ENCODE measurements around the gene CA5A. TPM values are rescaled to one million over a fixed set of nuclear protein-coding genes. Genes with fewer than 3 reads are reported as not detected.

CA5A gene
- total and polyA plus RNA-seq, 2 of the 13 experiments (the other 11 are each of a cell fraction or from before 2014, with no cell fraction given), result 66.8 to 106 TPM

DNA sequence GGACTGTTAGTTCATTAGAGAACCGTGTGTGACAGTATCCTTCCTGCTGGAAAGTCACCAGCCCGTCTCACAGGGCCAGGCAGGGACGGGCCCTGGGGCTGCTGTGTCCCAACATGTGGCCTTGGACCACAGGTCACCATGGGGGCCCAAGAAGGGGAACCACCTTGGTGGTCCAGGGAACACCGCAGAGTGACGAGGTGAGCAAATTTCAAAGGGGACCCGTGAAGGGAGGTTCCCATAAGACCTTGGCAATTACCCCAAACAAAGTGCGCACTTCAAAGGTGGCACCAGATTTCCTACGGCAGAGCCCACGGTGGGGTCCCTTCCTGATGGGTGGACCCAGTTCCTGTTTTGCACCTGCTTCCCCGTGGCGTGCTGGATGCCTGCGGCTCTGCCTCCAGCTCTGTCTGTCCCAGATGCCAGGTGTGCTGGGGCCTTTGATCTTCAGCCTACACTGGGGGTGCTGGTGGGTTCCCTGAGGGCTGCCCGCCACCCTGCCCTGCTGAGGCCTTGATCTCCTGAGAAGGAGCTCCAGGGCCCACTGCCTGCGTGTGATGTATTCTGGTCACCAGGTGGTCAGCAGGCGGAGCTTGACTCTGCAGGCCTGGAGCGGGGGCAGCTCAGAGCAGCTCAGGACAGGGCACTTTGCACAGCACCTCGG is 94.0 kb downstream of the CA5A start (continued):
- TF ChIP-seq AFF4 (CRISPR knock-in tag; IDR thresholded peaks at IDR 0.05) (no peak), ZSCAN9 (CRISPR knock-in tag; IDR thresholded peaks at IDR 0.05; ENCODE audit: borderline replicate concordance) (no peak), SIX4 (CRISPR knock-in tag; IDR thresholded peaks at IDR 0.05) (0 out of 2 replicates have a peak, but pooled peaks have one; percentile 14), ZFY (CRISPR knock-in tag; IDR thresholded peaks at IDR 0.05) (peak; percentile 31; the same call in 1 of the 2 replicates), ZNF326 (CRISPR knock-in tag; IDR thresholded peaks at IDR 0.05; ENCODE audit: borderline replicate concordance) (0 out of 2 replicates have a peak, but pooled peaks have one; percentile 46), ZBTB38 (CRISPR knock-in tag; IDR thresholded peaks at IDR 0.05) (peak; percentile 68; the same call in 1 of the 2 replicates), ZNF556 (CRISPR knock-in tag; IDR thresholded peaks at IDR 0.05; ENCODE audit: borderline replicate concordance) (0 out of 2 replicates have a peak, but pooled peaks have one; percentile 14), ZFP1 (CRISPR knock-in tag; IDR thresholded peaks at IDR 0.05) (no peak), HNF4G (IDR thresholded peaks at IDR 0.05; ENCODE audit: borderline replicate concordance, low read depth, low read length) (peak; percentile 62; the same call in 1 of the 2 replicates), HNF4G (CRISPR knock-in tag; IDR thresholded peaks at IDR 0.05; ENCODE audit: borderline replicate concordance, low read depth) (no peak; the same call in none of the 2 replicates), RARA (CRISPR knock-in tag; IDR thresholded peaks at IDR 0.05) (peak; percentile 83), POLR2A (IDR thresholded peaks at IDR 0.05; ENCODE audit: insufficient read depth in 1 of 2, low read depth in 2 of 2, low read length in 2 of 2) (0 out of 4 replicates have a peak, but pooled peaks of 1 of the 2 experiments have one; percentile 7), MXI1 (IDR thresholded peaks at IDR 0.05; ENCODE audit: borderline replicate concordance, low read depth, low read length) (peak; percentile 78; the same call in 1 of the 3 replicates), STAT6 (CRISPR knock-in tag; IDR thresholded peaks at IDR 0.05; ENCODE audit: borderline replicate concordance) (no peak), HOXD1 (CRISPR knock-in tag; IDR thresholded peaks at IDR 0.05) (no peak), ATF2 (CRISPR knock-in tag; IDR thresholded peaks at IDR 0.05) (0 out of 2 replicates have a peak, but pooled peaks have one; percentile 29), HOXA3 (CRISPR knock-in tag; IDR thresholded peaks at IDR 0.05) (peak; percentile 73; the same call in 1 of the 2 replicates), ZNF768 (CRISPR knock-in tag; IDR thresholded peaks at IDR 0.05) (peak; percentile 84), FOXA1 (IDR thresholded peaks at IDR 0.05) (no peak), FOXA1 (CRISPR knock-in tag; IDR thresholded peaks at IDR 0.05) (no peak), ZNF746 (CRISPR knock-in tag; IDR thresholded peaks at IDR 0.05) (peak; percentile 44; the same call in 1 of the 2 replicates), FOXK2 (IDR thresholded peaks at IDR 0.05) (no peak), ZNF333 (CRISPR knock-in tag; IDR thresholded peaks at IDR 0.05; ENCODE audit: borderline replicate concordance) (peak; percentile 61; the same call in 1 of the 2 replicates), ARNTL (CRISPR knock-in tag; IDR thresholded peaks at IDR 0.05) (peak; percentile 55; the same call in 1 of the 2 replicates), SIX1 (CRISPR knock-in tag; IDR thresholded peaks at IDR 0.05; ENCODE audit: borderline replicate concordance) (0 out of 2 replicates have a peak, but pooled peaks have one; percentile 13)
